GM19372 (cell line): ENCODE data around the gene EVA1C.
"Not testable (repeated sequence)": the region's sequence is repeated elsewhere in the genome, so short reads cannot be mapped to it uniquely, and the experiment has no call there.

Experiments used
- ATAC-seq: cut with Tn5 transposase; IDR thresholded peaks from one replicate; pipeline ENCODE4 v1.9.1; 2021; ENCODE audit warnings: mild to moderate bottlenecking, low read depth, moderate library complexity; ENCODE audit not compliant: unreplicated experiment

EVA1C gene

DNA sequence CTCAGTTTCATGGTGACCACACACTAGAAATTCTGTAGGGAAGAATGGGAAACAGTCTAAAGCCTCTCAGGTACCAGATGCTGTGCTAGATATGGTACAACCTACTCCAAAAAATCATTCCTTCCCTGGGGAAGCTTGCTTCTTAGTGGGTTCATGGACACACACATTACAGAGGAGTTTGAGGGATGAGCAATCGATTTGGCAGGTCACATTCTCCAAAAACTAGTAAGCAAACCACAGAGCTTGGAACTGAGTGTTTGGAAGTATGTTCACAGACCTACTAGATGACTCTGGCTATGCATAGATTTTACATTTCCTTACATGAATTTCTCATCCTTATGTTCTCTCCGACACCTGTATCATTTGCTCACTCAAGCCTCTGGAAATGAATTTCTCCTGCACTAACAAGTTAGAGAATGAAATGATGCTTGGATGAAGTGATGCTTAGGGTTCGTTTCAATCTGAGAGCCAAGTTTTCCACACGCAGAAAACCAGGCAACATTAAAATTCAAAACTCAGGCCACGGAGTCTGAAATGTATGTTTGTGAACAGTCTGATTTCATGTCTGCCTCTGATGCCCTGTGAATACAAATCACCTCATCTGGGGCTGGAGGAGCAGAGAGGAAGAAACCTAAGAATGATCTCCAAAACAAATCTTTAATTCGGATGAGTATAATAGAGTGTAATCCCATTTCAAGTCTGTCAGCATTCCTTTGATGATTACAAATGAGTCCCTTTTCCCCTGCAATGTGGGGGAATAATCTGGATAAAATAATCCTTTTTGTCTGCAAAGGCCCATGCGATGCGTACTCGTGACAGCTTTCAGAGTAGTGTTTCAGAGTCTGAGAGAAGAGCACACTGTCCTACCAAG is 11.0 kb downstream of the EVA1C start:
- ATAC-seq: no peak

DNA sequence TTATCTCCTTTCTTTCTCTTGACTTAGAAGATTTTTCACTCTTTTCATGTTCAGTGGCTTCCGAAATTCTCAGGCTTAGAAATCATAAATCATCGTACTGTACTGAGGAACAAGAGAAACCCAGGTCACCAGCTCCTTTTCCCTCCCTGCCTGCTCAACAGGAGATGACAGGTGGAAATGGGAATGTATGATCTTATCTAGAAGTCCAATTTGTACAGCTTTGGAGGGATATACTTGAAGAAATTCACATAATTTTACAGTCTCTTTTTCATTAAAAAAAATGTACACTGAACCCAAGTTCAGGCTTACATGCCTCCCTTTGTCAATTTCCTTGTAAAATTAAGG is 11.7 kb downstream of the EVA1C start:
- no peak for ATAC-seq

DNA sequence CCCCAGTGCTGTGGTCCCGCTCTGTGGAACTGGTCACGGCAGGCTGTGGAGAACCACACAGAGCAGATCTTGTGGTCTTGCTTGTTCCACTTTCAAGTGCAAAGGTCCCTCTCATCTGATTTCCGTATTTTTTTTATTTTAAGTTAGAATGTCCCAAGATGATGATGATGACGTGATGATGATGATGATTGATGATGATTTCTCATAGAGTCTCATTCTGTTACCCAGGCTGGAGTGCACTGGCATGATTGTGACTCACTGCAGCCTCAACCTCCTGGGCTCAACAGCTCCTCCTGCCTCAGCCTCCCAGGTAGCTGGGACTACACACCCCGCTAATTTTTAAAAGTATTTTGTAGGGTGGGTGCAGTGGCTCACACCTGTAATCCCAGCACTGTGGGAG is 12.2 kb downstream of the EVA1C start:
- no peak for ATAC-seq

DNA sequence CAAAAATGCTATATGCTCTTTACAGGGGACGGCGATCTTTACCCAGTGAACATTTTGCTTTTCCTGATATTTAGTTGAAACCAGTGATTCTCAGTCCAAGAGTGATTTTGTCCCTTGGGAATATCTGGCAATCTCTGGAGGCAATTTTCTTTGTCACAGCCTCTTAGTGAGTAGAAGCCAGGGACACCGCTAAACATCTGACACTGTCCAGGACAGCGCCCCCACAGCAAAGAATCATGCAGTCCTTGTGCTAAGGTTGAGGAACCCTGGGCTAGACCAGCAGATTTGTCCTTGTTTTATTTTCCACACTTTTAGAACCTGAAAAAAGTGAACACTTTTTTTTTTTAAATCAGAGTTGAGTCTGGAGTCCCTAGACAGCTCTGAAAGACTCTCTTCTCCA is 13.1 kb downstream of the EVA1C start:
- no peak for ATAC-seq

DNA sequence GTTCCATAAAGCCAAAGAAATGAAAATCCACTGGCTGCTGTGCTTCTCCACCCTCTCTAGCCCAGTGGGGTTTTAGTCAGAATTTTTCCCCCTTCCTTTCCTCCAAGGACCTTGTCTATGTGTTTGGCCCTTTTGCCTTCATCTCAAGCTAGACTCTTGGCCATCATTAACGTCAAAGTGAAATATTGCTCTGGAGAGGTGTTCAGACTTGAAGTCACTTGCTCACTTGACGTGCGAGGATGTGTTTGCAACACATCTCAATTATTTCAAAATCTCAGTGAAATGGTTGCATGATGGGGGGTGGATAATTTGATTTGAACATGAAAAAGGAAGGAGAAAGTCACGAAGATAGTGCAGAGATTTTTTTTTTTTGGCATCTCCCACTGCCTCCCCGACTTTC is 13.6 kb downstream of the EVA1C start:
- no peak for ATAC-seq

DNA sequence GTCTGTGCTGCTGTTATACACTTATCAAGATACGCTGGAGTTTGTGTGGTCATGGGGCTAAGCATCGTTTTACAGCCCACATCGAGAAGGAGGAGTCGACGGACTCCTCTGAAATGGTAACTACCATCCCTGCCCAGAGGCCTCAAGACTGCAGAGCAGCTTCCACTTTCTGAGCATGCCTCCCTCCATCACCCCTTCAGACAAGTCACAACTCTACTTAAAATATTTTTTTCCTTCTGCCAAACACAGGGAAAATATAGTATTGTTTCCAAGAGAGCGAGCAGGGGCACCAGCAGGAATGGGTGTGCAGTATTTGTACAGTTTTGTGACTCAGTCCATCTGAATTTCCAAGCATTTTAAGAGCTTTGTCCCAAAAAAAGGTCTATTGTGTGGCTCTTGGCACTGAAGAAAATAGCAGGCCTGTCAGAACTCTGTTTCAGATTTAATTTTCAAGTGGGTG is 14.1 kb downstream of the EVA1C start:
- no peak for ATAC-seq

DNA sequence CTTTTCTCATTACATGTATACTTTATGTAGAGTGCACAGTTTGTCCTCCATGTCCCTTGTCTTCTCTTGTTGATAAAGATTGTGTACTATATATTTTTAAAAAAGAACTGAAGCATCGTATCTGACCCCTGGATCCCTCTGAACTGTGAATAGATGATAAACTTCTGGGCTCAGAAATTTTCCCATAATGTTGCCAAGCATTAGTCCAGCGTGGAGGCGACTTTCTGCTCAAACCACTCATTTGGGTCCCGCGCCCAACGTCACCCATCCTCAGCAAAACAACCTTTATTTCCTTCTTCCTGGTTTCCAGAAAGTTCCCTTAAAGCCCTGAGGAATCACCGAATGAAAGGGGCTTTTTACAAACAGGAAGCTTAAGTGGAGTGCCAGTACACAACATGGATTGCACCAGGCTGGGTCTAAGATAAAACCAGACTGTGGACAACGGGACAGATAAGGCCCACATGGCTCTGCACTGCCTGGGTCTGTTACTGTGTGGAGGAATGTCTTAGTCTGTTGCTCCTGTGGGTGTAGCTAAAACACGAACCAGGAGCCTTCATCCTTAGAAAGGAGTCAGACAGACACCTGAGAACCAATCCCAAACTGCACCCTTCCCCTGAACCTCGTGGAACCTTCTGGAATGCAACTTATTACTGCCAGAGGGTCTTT is 15.6 kb downstream of the EVA1C start:
- ATAC-seq: no peak

DNA sequence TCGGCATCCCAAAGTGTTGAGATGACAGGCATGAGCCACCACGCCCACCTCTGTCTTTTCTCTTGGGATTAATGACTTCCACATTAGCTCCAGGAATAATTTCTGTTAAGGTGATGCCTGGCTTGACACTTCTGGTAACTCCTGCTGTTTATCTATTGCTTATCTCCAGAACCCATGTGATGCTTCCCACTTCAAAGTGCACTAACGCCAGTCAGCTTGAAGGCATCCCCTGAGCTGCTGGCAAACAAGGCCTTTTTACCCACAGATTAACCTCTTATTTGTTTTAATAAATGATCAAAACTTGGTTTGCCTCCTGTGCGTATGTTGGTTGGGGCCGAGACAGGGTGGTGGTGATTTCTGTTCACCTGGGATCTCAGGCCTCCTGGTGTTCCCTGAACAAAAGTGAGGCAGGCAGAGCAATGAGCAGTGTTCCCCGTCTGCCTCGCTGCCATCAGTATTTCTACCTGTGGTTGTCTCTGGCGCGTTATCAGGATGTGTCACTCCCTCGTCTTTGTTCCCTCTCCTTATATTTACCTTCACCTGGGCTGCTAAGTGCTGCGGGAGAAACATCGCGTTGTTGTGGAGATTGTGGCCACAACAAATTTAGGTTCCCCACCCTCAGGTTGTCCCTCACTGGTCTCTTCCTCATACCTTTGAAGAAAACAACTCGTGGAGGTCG is 20.6 kb downstream of the EVA1C start:
- ATAC-seq: not testable (repeated sequence)

DNA sequence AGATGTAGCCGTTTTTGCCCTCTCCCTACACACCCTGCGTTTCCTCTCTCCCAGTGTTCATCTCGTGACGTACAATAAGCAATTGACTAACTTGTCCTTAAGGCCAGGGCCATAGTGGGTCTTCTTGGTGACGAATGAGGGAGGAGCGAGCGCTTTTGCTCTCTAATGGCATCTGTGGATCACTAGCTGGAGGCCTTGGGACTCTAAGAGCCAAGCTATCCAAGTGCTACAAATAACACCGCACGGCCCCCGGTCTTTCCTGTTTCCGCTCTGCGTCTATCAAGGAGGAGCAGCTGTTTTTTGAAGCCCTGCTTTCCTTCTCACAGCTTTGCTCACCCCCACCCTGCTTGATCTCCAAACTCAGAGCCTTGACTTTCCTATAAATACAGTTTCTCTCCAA is 25.2 kb downstream of the EVA1C start:
- no peak for ATAC-seq

DNA sequence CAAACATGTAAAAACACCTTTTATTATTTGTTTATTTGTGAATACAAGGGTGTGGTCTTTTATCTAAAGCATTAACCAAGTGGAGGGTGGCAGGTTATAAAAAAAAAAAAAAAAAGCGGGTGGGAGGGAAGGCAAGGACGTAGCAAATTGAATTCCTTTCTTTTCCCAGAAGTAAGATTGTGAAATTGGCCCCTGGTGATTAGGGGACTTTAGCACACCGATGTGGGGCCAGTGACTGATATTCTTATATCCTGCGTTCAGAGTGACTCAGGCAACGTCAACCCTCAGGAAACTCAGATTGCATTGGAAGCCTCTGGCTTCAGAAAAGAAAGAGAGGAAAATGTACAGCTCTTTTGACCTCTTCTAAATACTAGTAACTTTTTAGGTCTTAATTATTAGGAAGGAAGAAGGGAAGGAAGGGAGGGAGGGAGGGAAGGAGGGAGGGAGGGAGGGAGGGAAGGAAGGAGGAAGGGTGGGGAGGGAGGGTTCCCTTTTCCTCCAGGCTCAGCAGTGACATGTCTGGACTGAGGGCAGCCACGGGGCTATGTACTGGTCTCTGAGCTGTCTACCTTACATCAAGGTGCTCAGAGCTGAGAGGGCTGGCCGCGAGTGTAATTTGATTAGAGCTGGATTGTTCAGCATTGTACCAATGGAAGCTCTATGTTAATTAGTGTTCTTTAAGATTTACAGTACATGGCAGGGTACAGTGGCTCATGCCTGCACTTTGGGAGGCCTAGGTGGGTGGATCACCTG is 30.2 kb downstream of the EVA1C start:
- ATAC-seq: no peak

DNA sequence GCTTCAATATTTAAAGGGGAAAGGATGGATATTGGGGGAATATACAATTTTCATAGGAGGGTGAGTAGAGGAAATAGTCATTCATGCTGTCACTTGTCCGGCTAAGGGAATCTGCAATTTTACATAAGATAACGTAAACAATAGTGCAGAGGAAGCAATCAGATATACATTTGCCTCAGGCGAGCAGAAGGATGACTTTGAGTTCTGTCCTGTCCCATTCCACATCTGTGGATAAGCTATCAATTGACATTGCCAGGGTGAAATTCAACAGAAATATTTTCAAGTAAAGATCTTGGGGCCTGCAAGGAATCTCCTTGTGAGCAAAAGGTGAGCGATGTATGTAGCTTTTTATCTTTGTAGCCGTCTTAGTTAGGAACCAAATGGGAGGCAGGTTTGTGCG is 32.6 kb downstream of the EVA1C start:
- no peak for ATAC-seq

DNA sequence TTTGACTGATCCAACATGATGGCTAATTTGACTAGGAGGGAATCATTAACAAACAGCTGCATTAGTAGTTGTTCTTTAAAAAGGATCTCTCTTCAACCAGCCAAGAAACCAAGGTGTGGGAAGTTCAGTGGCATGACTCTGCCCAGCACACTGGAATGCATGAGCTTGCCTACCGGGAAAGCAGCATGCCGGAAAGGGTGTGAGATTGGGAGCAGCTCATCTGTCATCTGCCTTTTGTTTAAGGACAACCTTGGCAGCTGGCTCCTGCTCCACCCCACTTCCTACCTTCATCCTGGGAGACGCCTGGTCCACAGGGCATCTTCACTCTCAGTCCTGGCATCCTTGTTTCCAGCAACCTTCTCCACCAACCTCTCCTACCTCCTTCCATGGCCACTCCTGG is 33.9 kb downstream of the EVA1C start:
- not testable (repeated sequence) for ATAC-seq

DNA sequence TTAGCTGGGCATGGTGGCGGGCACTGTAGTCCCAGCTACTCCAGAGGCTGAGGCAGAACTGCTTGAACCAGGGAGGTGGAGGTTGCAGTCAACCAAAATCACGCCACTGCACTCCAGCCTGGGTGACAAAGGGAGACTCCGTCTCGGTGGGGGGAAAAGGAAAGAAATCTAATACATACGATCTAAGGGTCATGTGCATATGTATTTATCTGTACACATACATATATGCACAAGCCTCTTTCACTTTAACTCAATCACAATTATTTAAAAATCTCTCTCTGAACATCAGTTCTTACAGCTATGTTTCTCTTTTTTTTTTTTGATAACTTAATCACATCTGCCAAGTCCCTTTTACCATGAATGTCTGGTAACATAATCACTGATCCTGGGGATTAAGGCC is 34.7 kb downstream of the EVA1C start:
- no peak for ATAC-seq

DNA sequence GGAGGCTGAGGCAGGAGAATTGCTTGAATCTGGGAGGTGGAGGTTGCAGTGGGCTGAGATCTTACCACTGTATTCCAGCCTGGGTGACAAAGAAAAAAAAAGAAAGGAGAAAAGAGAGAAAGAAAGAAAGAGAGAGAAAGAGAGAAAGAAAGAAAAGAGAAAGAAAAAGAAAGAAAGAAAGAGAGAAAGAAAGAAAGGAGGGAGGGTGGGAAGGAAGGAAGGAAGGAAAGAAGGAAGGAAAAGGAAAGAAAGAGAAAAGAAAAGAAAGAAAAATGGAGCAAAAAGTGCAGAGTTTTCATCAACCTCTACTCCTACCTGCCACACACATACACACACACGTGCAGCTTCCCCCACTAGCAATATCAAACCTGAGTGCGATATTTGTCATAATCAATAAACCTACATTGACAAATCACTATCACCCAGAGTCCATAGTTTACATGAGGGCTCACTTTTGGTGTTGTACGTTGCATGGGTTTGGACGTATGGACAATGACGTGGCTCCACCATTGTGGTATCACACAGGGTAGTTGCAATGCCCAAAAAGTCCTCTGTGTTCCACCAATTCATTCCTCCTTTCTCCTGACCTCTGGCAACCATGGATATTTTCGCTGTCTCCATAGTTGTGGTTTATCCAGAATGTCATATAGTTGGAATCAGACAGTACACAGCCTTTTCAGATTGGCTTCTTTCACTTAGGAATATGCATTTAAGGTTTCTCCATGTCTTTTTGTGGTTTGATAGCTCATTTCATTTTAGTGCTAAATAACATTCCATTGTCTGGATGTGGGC is 36.5 kb downstream of the EVA1C start:
- no peak for ATAC-seq

DNA sequence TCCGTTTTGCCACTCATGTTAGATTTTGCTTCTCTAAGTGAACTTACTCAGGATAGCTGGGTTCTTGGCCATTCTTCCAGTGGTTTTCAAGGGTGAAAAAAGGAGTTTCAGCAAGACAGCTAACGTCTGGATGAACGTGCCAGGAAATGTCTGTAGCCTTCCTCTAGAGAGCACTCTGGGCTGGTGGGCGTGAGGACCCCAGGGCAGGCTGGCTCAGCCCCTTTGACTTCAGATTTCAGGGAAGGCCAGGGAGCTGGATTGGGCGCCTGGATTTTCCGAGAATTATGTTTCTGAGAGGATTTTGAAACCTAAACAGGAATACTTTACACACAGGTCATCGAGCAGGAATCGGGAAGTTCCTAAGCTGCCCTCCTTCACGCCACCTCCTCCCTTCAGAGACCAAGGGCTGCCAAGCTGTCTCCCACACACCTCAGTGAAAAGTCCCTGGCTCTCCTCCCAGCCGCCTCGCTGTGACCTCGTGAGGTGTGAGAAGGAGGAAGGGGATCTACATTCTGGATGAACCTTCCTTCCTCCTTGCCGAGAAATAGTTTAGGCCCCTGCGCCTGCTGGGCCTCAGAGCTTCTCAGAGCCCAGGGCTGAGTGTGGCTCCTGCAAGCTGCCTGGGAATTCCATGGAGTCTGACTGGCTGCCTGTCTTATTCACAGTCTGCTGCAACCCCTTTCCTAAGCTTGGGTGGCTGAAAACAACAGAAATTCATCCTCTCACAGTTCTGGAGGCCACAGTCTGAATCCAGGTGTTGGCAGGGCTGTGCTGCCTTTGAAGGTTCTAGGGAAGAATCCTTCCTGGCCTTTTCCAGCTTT is 38.6 kb downstream of the EVA1C start:
- ATAC-seq: not testable (repeated sequence)

DNA sequence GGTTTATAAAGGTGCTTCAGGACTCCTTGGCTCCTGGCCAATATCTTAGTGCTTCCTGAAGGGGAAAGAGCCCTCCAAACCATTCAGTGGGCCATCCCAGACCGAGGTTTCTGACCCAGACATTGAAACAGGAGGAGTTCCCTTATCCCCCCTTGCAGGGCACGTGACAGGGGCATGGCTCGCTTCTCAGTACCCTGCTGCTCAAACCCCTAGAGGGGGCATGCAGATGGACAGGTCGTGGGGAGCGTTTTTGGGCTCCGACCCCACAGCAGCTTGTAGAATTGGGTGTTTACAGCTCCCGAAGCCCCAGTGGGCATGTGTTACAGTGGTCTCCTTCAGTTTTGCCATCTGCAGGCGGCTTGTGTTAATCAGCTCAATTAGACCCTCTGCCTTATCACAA is 39.7 kb downstream of the EVA1C start:
- ATAC-seq: not testable (repeated sequence)

DNA sequence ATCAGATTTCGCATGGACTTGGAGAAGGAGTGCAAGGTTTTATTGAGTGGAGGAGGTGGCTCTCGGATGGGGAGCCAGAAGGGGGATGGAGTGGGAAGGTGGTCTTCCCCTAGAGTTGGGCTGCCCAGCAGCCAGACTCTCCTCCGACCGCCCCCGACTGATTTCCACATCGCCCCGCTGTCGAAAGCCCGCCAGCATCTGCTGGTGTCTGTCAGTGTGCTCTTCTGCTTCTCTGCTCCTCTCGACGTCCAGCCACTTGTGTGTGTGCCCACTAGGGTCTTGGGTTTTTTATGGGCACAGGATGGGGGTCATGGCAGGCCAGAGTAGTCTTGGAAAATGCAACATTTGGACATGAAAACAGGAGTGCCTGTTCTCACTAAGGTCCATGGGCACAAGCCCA is 40.1 kb downstream of the EVA1C start:
- no peak for ATAC-seq

DNA sequence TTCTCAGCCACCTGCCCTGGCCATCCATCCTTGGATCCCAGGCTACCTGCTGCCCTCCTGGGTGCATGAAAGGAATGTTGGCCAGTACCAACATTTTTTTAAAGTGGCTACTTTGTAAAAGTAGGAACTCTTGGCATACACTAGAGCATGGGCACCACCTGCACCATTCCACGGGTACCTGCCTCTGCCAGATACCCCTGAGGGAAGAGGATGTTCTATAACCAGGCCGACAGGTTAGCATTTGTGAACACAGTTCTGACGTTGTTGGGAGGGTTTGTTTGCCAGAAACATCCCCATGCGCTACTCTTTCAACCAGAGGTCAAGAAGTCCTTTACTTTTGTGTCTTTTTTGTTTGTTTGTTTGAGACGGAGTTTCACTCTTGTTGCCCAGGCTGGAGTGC is 43.0 kb downstream of the EVA1C start:
- ATAC-seq: no peak

DNA sequence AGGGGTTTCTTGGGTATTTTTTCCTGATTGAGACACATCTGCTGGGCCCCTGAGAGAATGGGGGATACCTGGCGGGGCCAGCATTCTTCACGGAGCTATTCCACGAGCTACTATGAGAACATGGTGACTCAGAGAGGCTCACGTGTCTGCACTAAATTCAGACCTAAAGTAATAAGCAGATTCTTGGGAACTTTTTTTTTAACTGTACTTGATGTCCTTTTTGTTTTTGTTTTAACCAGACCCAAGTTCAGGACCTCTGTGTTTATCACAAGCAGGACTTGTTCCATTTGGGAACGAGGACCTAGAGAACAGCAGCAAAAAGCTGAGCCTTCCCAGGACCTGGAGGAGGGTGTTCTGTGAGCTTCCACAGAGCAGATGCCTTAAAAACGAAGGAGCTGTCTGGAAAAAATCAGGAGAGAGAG is 44.0 kb downstream of the EVA1C start:
- ATAC-seq: no peak
